Measurements from ENCODE around the gene RAD51B. TPM values are rescaled to one million over a fixed set of nuclear protein-coding genes. Genes with fewer than 3 reads are reported as not detected.

The RAD51B gene
- total and polyA plus RNA-seq, 9 of the 15 experiments (the other 6 are each of a cell fraction or from before 2014, with no cell fraction given) = 8.5 to 17.3 (median 11.3) TPM

DNA sequence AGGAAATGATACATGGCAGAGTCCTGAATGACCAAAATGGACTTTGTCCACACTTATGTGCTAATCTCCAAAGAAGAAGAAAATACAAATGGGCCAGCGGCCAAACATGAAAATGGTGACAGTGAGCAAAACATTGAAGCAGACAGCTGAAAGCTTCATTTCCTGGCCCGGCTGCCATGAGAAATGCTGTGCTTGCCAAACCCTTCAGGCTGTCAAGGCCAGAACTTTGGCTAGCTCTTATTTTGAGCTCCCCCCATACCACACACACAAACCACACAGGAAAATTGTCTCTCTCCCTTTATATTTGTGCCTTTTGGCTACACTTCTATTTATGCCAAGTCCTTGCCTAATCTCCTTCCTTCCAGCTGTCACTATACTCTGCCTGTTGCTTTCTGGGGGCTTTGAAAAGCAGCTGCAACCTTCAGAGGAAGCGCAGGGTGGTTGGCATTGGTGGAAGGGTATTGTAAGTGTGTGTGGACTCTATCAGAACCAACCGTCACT lies 323.8 kb downstream of the RAD51B start (continued):
- TF ChIP-seq, protein P1, sequence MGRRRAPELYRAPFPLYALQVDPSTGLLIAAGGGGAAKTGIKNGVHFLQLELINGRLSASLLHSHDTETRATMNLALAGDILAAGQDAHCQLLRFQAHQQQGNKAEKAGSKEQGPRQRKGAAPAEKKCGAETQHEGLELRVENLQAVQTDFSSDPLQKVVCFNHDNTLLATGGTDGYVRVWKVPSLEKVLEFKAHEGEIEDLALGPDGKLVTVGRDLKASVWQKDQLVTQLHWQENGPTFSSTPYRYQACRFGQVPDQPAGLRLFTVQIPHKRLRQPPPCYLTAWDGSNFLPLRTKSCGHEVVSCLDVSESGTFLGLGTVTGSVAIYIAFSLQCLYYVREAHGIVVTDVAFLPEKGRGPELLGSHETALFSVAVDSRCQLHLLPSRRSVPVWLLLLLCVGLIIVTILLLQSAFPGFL (CRISPR knock-in tag; IDR thresholded peaks at IDR 0.05) = no peak
- TF ChIP-seq, protein P2, sequence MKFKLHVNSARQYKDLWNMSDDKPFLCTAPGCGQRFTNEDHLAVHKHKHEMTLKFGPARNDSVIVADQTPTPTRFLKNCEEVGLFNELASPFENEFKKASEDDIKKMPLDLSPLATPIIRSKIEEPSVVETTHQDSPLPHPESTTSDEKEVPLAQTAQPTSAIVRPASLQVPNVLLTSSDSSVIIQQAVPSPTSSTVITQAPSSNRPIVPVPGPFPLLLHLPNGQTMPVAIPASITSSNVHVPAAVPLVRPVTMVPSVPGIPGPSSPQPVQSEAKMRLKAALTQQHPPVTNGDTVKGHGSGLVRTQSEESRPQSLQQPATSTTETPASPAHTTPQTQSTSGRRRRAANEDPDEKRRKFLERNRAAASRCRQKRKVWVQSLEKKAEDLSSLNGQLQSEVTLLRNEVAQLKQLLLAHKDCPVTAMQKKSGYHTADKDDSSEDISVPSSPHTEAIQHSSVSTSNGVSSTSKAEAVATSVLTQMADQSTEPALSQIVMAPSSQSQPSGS (CRISPR knock-in tag; IDR thresholded peaks at IDR 0.05) = no peak
- TF ChIP-seq, protein P3, sequence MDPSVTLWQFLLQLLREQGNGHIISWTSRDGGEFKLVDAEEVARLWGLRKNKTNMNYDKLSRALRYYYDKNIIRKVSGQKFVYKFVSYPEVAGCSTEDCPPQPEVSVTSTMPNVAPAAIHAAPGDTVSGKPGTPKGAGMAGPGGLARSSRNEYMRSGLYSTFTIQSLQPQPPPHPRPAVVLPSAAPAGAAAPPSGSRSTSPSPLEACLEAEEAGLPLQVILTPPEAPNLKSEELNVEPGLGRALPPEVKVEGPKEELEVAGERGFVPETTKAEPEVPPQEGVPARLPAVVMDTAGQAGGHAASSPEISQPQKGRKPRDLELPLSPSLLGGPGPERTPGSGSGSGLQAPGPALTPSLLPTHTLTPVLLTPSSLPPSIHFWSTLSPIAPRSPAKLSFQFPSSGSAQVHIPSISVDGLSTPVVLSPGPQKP (CRISPR knock-in tag; IDR thresholded peaks at IDR 0.05) = no peak
- TF ChIP-seq RBM17 (IDR thresholded peaks at IDR 0.05; ENCODE audit: borderline replicate concordance, low read depth, low read length) (no peak), HDAC6 (IDR thresholded peaks at IDR 0.05; ENCODE audit: low read depth, low read length) (no peak), GTF2A2 (tag; IDR thresholded peaks at IDR 0.05) (no peak), KLF6 (CRISPR knock-in tag; IDR thresholded peaks at IDR 0.05; ENCODE audit: borderline replicate concordance) (no peak)
- TF ChIP-seq, protein P4, sequence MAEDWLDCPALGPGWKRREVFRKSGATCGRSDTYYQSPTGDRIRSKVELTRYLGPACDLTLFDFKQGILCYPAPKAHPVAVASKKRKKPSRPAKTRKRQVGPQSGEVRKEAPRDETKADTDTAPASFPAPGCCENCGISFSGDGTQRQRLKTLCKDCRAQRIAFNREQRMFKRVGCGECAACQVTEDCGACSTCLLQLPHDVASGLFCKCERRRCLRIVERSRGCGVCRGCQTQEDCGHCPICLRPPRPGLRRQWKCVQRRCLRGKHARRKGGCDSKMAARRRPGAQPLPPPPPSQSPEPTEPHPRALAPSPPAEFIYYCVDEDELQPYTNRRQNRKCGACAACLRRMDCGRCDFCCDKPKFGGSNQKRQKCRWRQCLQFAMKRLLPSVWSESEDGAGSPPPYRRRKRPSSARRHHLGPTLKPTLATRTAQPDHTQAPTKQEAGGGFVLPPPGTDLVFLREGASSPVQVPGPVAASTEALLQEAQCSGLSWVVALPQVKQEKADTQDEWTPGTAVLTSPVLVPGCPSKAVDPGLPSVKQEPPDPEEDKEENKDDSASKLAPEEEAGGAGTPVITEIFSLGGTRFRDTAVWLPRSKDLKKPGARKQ (CRISPR knock-in tag; IDR thresholded peaks at IDR 0.05) = no peak

Data from K562 (cell line).